GM21576 (cell line): ENCODE measurements around the gene KASH5.
A peak's percentile ranks its signal among the peaks of the same experiment; 100 is the strongest.

Experiments used
- ATAC-seq: cut with Tn5 transposase; IDR thresholded peaks from one replicate; pipeline ENCODE4 v1.9.1; 2021; ENCODE audit warnings: mild to moderate bottlenecking, moderate library complexity; ENCODE audit not compliant: unreplicated experiment

KASH5 gene, protein sequence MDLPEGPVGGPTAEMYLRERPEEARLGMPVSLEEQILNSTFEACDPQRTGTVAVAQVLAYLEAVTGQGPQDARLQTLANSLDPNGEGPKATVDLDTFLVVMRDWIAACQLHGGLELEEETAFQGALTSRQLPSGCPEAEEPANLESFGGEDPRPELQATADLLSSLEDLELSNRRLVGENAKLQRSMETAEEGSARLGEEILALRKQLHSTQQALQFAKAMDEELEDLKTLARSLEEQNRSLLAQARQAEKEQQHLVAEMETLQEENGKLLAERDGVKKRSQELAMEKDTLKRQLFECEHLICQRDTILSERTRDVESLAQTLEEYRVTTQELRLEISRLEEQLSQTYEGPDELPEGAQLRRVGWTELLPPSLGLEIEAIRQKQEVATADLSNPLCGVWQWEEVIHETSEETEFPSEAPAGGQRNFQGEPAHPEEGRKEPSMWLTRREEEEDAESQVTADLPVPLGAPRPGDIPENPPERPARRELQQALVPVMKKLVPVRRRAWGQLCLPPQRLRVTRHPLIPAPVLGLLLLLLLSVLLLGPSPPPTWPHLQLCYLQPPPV

DNA sequence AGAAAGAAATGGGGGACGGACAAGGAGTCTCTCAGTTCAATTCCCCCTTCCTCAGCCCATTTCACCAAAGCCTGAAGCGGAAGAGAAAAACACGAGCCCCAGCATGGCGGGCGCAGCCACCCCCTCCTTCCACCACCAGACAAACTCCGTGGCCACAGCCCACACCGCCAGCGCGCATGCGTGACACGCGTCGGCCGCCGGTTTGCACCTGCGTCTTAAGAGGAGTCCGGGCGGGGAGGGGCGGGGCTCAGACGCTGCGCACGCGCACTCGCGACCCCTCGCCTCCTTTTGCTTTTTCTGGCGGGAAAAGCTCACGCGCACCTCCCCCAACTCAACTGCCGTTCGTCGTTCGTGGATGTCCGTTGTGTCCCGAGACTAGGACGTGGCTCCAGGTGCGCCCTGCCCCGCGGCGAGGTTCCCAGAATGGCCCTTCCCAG, at the start of gene KASH5:
TSS of gene KASH5 (plus strand) at position 314 of the 437 bp plus-strand sequence. CDS start 2,635 bp downstream, outside the sequence.
- ATAC-seq = no peak

DNA sequence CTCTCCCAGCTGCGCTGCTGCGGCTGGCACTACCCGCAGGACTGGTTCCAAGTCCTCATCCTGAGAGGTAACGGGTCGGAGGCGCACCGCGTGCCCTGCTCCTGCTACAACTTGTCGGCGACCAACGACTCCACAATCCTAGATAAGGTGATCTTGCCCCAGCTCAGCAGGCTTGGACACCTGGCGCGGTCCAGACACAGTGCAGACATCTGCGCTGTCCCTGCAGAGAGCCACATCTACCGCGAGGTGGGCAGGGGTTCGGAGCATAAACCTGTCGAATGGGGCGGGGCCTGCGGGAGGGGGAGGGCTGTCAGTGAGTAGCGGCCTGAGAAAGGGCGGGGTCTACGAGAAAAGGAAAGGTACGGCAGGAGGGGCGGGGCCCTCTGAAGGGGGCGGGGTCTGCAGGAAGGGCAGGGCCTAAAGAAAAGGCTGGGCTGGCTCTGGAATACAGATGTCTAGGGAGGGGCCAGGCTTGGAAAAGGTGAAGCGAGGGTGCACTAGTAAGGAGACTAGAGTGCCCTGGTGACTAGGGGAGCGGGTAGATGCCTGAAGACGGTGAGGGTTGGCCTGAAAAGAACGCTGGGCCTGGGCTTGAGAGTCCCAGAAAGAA, 49.3 kb upstream of the KASH5 start:
- no peak for ATAC-seq

DNA sequence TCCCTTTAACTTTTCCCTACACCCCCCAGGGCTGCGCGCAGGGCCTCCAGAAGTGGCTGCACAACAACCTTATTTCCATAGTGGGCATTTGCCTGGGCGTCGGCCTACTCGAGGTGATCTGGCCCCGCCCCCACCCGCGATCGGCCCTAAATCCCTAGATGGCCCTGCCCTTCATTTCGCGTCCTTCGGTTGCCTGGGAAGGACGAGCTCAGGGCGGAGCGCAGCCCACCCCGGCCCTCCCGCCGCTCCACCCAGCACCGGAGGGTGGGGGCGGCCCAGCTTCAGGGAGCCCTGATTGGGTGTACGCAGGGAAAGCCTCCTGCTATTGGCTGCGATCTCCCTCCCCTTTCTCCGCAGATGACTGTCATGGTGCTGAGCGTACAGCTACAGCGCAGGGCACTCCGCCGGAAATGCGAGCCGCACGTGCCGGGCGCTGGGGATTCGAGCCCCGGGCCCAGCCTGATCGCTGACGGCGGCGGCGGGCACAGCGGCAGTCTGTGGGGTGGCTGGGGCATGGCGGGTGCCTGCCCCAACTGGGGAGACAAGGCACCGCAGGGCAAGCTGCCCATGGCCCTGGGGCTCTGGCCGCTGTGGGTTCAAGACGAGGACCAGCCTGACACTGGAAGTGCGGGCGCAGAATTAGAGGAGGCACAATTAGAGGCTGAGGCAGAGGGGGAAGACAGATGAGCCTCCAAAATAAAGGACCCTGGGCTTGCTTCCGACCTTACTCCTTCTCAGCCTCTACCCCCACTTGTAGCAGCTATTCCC, 48.6 kb upstream of the KASH5 start:
- no peak for ATAC-seq

DNA sequence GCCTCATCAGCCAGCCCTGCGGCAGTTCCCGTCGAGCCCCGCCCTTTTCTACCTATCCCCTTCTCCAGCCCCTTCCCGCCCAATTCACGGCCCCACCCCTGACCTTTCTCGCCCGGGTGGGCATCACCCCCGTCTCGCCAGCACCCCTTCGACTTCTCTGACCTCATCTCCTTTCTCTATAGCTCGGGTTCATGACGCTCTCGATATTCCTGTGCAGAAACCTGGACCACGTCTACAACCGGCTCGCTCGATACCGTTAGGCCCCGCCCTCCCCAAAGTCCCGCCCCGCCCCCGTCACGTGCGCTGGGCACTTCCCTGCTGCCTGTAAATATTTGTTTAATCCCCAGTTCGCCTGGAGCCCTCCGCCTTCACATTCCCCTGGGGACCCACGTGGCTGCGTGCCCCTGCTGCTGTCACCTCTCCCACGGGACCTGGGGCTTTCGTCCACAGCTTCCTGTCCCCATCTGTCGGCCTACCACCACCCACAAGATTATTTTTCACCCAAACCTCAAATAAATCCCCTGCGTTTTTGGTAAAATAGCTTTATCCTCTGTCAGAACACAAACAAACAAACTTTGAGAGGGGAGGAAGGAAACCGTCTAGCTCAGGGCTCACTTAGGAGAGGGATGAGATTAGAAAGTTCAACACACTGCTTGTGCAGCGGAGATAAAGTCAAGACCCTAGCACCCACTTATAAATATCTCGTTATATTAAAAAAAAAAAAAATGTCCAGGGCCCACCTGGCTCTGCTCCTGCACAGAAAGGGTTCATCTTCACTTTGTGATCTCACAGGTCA, 47.8 kb upstream of the KASH5 start:
- peak; percentile 55 for ATAC-seq

DNA sequence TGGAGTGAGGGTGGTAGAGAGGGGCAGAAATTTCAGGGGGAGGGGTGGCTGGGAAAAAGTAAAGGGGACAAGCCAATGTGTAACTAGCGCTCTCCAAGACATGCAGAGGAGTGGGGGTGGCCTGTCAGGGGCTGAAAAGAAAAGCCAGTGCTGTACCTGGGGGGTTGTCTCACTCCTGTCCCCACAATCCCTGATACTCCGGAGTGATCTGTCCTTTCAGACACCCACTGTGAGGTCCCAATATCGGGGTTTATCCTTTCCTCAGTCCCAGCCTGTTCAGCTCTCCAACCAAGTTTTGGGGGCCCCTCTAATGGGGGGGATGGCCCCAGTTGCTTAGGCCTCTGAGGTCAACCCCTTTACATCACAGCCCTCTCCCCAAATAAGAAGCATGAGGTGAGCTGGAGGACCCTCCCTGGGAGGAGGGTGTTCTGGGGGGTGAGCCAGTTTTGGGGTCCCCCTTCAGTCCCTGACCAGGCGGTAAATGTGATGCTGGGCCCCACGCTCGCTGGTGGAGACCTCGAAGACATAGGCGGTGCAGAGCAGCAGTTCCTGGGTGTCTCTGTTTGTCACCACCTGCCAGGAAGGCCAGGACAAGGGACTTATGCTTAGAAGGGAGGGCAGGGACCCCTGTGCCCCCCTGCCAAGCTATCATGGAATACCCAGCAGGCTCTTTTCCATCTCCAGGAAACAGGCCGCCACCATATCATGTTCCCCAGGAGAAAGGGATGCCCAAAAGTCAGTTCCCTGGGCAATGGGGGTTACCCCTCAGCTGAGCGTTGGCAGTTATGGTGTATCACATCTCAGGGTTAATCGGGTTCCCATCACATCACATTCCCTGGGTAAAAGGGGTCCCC, 47.0 kb upstream of the KASH5 start:
- no peak for ATAC-seq

DNA sequence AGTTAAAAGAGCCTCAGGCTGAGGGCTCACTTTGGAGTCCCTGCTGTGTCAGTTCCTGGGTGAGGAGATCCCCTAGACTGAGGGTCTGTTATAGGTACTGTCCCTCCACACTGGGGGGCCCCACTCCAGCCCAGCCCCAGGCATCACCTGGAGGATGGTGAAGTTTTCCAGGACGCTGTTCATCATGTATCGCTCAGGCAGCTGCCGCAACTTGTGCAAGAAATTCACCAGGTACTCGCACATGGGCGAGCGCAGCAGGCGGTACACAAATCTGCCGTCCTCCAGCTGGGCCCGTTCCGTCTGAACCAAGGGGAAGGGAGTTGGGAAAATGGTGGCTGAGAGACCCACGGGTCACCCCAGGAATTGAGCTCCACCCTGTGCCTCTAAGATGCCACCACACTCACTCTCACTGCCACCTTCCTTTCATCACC, 45.7 kb upstream of the KASH5 start:
- no peak for ATAC-seq

DNA sequence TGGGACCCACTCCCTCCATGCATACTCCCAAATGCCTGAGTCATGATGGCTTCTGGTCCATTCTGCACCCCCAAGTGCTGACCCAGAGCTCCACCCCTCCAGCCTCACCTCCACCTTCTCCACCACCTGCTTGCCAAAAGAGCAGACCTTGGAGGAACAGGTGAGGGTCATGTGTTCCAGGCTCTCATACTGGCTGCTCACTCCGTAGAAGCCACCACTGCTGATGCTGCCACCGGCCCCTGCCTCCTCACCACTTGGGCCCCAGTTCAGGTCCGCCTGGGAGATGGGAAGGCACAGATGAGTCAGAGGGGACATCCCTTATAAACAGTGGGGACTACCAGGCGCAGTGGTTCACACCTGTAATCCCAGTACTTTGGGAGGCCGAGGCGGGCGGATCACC, 44.9 kb upstream of the KASH5 start:
- no peak for ATAC-seq

DNA sequence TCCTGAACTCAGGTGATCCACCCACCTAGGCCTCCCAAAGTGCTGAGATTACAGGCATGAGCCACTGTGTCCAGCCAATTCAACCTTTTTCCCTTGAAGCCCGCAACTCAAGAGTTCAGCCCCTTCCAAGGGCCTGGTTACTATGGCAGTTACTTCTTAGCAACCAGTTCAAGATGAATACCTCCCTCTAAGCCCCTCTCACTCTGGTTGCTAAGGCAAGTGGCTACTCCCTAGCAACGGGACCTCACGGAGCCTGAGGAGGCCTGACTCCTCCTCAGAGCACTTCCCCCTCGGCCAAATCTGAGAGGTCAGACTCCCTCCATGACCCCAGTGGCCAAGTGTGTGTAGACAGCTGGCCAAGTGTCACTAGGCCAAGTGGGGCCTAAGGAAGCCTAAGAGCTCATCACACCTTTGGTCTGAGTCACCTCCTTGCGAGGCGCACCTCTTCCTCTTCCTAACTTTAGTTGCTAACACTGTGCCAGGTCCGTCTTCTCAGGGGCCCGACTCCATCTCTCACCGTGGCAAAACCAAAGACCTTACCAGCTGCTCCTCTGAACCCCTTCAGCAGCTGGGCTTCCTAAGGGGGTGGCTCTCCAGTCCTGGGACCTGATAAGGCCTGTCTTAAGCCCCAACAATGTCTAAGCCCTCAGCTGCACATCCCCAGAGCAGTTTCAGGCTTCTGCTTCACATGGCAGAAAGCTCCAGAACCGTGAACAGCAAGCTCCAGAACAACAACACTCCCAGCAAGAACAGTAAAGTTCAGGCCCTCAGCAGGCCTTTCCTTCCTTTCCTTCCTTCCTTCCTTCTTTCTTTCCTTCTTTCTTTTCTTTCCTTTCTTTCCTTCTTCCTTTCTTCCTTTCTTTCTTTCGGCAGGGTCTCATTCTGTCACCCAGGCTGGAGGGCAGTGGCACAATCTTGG, 43.3 kb upstream of the KASH5 start:
- ATAC-seq = no peak

DNA sequence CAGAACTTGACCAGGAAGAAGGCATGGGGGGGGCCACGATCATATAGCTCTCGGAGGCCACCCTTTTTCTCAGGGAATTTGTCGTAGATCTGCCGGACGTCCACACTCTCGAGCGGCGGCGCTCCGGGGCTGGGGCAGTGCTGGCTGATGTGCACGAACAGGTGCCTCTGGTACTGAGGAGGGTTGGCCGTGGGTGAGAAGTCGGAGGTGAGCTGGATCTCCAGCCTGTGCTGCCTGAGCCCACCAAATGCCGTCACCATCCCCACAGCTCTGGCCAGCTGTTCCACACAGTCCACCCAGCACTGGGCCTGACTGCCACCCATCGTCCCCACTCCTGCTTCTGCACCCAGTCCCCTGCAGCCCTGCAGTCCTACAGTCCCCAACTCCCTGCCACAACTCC, 40.9 kb upstream of the KASH5 start:
- ATAC-seq = no peak

DNA sequence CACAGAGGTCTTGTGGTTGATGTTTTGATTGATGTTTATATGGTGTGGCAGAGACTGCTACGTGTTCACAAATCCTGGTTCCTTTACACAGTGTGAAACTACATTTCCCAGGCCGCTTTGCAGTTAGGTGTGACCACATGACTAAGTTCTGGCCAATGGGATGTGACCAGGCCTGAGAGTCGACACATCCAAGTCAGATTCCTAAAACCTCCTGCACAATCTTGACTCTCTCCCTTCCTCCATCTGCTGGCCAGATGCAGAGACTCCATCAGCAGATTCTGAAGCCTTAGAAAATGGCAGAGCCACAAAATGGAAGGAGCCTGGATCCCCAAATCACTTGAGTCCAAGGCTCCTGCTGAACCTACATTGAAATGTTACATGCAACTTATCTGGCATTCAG, 40.2 kb upstream of the KASH5 start:
- ATAC-seq = no peak

DNA sequence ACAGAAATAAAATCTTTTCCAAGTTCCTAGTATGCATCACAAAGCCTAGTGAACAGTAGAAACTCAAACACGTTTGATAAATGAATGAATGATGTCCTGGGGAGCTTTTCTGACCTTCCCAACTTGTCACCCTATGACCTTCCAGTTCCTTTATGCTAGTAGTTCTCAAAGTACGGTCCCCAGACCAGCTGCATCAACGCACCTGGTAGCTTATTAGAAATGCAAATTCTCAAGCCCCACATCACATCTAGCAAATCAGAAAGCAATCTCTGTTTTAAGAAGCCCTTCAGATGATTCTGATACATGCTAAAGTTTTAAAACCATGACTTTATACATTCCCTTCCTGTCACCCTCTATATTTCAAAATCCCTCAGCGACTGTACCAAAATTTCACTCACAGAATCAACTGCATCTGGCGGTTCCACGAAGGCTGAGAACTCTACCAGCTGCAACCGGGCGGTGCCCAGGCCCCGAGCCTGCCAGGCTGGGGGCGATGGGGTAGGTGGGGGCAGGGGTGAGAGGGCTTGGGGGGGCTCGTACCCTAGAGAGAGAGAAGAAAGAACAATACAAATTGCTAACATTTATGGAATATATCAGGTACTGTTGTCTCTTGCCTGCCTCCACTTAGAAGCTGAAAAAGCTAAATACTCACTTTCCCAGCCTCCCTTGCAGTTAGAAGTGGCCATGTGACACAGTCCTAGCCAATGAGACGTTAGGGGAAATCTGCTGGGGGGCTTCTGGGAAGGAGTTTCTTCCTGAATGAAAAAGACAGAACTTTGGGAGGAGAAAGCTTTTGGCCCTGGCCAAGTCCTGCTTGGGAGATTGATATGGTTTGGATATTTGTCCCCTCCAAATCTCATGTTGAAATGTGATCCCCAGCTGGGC, 39.5 kb upstream of the KASH5 start:
- ATAC-seq = no peak

DNA sequence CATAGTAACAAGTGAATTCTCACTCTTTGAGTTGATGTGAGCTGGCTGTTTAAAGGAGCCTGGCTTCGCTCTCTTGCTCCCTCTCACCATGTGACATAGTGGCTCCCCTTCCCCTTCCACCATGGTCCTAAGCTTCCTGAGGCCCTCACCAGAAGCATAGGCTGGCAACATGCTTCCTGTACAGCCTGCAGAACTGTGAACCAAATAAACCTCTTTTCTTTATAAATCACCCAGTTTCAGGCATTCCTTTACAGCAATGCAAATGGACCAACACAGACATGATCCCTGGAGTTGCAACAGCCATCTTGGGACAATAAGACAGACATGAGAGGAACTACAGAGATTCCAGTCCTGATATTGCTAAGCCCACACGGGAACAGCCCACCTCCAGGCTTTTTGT, 38.5 kb upstream of the KASH5 start:
- ATAC-seq = no peak

DNA sequence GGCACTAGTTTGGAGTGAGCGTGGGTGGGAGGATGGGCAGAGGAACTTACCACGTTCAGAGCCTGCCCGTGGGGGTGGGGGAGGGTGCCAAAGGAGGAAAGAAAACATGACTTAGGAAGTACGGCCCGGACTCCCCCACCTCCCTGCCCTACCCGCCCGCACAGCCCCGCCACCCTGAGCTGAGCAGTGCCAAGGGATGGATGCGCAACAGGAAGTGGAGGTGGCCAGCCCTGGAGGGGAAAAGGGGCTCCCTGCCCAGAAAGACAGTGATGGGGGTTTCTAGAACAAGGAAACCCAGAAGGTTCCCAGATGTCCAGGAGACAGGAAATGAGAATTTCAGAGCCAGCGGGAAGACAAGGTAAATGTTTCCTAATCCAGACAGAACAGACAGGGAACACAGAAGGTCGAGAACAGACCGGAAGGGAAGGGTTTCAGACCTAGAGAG, 32.1 kb upstream of the KASH5 start:
- no peak for ATAC-seq

DNA sequence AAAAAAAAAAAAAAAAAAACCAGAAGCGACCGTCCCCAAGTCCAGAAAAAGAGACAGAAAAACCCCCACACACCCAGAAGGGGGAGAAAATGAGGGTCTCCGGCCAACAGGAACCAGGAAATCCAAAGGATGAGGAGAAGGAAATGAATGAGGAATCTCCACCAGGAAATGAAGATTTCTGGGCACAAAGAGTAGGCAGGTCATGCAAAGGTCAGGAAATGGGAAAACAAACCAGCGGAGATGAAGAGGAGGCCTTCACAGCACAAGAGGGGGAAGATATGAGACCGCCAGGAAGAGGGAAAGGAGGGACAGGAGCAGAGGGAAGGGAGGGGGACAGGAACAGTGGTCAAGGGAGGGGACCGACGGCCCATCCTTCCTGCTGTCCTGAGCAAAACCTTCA, 31.7 kb upstream of the KASH5 start:
- ATAC-seq = no peak

DNA sequence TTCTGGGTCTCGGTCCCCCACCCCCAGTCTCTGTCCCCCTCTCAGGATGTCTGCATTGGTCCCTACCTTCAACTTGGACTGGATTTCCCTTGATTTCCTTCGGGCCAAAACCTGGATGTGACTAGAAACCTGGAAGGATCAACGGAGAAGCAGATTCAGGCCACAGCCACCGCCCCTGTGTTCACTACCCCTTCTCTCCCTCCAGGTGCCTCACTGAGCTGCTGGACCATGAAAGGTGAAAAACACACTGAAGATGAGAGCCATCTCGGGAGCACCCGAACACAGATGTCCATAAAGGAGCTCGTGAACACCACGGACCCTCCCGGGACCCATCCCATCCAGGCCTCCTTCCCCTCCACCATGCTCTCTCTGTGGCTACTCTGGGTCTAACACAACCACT, 30.9 kb upstream of the KASH5 start:
- ATAC-seq = no peak

DNA sequence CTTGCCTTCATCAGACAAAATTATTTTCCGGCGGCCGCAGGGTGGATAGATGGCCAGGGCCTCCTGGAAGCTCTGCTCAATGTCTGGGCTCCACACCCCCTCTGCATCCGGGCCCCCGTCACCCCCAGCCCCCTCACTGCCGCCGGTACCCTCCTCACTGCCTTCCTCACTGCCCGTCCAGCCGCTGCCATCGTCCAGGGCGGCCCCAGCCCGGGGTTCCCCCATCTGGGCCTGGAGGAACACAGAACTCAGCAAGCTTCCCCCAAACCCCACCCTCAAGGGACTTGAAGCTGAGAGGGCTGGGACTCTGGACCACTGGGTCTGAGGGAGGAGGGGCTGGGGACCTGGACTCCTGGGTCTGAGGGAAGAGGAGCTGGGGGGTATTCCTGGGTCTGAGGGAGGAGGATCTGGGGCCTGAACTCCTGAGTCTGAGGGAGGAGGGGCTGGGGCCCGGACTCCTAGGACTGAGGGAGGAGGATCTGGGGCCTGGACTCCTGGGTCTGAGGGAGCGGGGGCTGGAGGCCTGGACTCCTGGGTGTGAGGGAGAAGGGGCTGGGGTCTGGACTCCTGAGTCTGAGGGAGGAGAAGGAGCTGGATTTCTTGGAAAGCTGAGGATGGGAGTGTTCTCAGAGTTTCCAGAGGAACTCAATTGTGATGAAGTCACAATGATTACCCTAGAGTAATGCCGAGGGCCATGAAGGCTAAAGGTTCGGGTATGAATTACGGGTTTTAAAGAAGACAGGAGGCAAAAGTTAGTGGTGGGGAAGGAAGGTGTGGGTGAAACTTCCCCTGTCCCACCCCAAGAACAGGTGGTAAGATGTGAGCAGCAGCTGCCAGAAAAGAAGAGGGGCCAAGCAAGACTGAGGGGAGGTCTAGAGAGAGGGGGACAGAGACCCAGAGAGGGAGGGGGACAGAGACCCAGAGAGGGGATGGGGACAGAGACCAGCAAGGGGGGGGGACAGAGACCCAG, 27.9 kb upstream of the KASH5 start:
- ATAC-seq = no peak
